Mucosa of descending colon (tissue), 3 donors: Measurements from ENCODE around the gene TULP4. TPM values are rescaled to one million over a fixed set of nuclear protein-coding genes. Genes with fewer than 3 reads are reported as not detected.
"Not testable (repeated sequence)": the region's sequence is repeated elsewhere in the genome, so short reads cannot be mapped to it uniquely, and the experiment has no call there.

Experiments used
- ATAC-seq: fragments of 200-7000 bp; cut with Tn5 transposase; one replicate; pipeline ENCODE4 v1.9.1; 2020; ENCODE audit warnings: mild to moderate bottlenecking, moderate library complexity
- DNase-seq, 3 donors: peaks; one replicate each; pipeline ENCODE4 v3.0.0-alpha.2; 2020
- H3K36me3 ChIP-seq: fragments of 200-600 bp; one replicate; pipeline ENCODE4 v1.8.0; 2021; ENCODE audit warnings: low read depth, mild to moderate bottlenecking
- H3K4me1 ChIP-seq: fragments of 200-600 bp; one replicate; pipeline ENCODE4 v1.8.0; 2021; ENCODE audit warnings: low read depth, mild to moderate bottlenecking
- H3K4me3 ChIP-seq: fragments of 200-600 bp; one replicate; pipeline ENCODE4 v1.8.0; 2021; ENCODE audit warnings: mild to moderate bottlenecking
- H3K9me3 ChIP-seq: fragments of 200-600 bp; one replicate; pipeline ENCODE4 v1.8.0; 2021; ENCODE audit warnings: mild to moderate bottlenecking
- CTCF ChIP-seq: fragments of 200-600 bp; IDR thresholded peaks from one replicate; pipeline ENCODE4 v1.8.0; 2022; ENCODE audit warnings: antibody characterized with exemption, mild to moderate bottlenecking
- intact Hi-C, 2 donors: fragments of 100-400 bp; cut with DNase I in 1 of 2; cut with micrococcal nuclease in 1 of 2; formaldehyde crosslinking; loops; one replicate each; pipeline versions ENCODE4 v1.11.0 to v1.11.1; 2022; cut with DNase I, micrococcal nuclease
- total RNA-seq, 3 donors: library from RNA; stranded (reverse); fragmentation: NEBNext Ultra II Directional in 2 of 3; extraction: Animal tissue kit (Norgen Biotek cat#: 25700) in 2 of 3; gene quantifications; one replicate each; pipeline versions ENCODE4 v1.2.1 to v1.2.4, GENCODE V29; 2021 to 2023
- donor health status: DM: no; HTN: no; CAD: no; lungs with moderate emphysema.
- donor health status: DM: no; HTN: no; CAD: no.
- donor health status: DM: no; HTN: yes; CAD: no.

Gene TULP4
- total RNA-seq, 3 donors from 2014 or later: 70.4 to 122 (median 83.6) TPM

DNA sequence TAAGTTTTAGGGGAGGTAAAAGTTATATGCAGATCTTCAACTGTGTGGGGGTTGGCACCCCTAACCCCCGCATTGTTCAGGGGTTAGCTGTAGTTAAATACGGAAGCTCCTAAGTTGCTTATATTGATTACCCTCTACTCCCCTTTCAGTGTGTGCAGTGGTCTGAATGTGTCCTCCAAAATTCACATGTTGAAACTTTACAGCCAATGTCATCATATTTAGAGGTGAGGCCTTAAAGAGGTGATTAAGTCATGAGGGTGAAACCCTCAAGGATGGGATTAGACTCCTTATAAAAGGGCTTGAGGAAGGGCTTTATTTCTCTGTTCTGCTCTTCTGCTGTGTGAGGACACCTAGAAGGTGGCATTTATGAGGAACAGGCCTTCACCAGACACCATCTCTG lies 22.3 kb downstream of the TULP4 start:
- Histone ChIP-seq H3K36me3 (no peaks in the 10 kb centered on the region), H3K4me3 (no peak overlapping the region), H3K4me1 (peaks cover 9% of the 10 kb centered on the region), H3K9me3 (peaks cover 5% of the 10 kb centered on the region)
- TF ChIP-seq CTCF: no peak
- intact Hi-C loops: no loop called here
- ATAC-seq: no peak
- DNase-seq: no peak

DNA sequence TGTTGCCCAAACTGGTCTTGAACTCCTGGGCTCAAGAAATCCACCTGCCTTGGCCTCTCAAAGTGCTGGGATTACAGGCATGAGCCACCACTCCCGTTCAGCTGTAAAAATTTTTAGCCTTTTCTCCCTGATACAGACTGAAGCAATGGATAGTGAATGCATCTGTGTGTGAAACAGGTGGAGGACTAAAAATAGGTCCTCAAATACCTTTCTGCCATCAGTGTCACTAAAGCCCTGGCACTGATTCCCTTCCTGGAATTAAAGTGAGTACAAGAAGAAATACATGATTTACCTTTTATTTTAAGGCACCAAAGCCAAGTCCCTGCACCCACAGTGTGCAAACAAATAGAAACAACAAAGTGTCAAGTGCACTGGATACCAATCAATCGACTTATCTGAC lies 25.1 kb downstream of the TULP4 start:
- Histone ChIP-seq H3K4me1 (peaks cover 13% of the 10 kb centered on the region), H3K9me3 (peaks cover 5% of the 10 kb centered on the region), H3K36me3 (no peaks in the 10 kb centered on the region), H3K4me3 (no peak overlapping the region)
- intact Hi-C loops: no loop called here
- ATAC-seq (no peak), DNase-seq (no peak)
- TF ChIP-seq CTCF: no peak

- Histone ChIP-seq H3K4me1 (peaks cover 13% of the 10 kb centered on the region), H3K9me3 (no peaks in the 10 kb centered on the region), H3K4me3 (no peak overlapping the region), H3K36me3 (no peaks in the 10 kb centered on the region)
- intact Hi-C loops: no loop called here
- DNase-seq: no peak
- no peak for ATAC-seq
- TF ChIP-seq CTCF: no peak
Measured at GRCh38 chr6:158338311-158339112, 26.2 kb downstream of the TULP4 start.

GRCh38 chr6:158339197-158339596 lies 26.9 kb downstream of the TULP4 start:
- H3K4me3 ChIP-seq, H3K36me3 ChIP-seq, DNase-seq, H3K9me3 ChIP-seq, ATAC-seq, intact Hi-C loops: not testable (repeated sequence)
- peaks cover 13% of the 10 kb centered on the region for H3K4me1 ChIP-seq

DNA sequence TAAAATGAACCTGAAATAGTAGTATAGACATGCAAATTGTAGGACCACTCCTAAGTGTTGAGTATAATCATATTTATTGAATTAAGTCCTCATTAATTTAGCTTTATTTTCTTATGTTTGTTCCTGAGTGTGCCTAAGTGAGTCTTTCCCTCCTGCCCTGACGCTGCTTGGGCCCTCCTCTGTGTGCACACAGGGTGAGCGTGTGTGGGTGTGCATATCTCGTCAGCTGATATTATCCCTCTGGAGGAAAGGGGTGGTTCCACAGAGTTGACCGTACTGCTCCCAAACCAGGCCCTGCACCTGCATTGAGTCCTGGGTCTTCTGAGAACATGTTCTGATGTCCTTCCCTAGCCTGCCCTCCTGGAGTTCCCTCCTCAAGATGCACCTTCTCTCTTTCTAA lies 28.0 kb downstream of the TULP4 start:
- H3K9me3 ChIP-seq: peaks cover under 1% of the 10 kb centered on the region
- H3K36me3 ChIP-seq: no peaks in the 10 kb centered on the region
- H3K4me3 ChIP-seq: no peak overlapping the region
- DNase-seq: no peak
- intact Hi-C loops: no loop called here
- no peak for ATAC-seq
- TF ChIP-seq CTCF: no peak
- H3K4me1 ChIP-seq: peaks cover 13% of the 10 kb centered on the region

GRCh38 chr6:158344534-158344933 lies 32.3 kb downstream of the TULP4 start:
- H3K9me3 ChIP-seq: peaks cover 12% of the 10 kb centered on the region
- ATAC-seq: no peak
- intact Hi-C loops: no loop called here
- H3K4me3 ChIP-seq: no peak overlapping the region
- H3K4me1 ChIP-seq: peaks cover 4% of the 10 kb centered on the region
- TF ChIP-seq CTCF: no peak
- H3K36me3 ChIP-seq: no peaks in the 10 kb centered on the region
- DNase-seq: no peak

GRCh38 chr6:158345444-158345843 lies 33.2 kb downstream of the TULP4 start:
- H3K4me1 ChIP-seq, H3K4me3 ChIP-seq, ATAC-seq, intact Hi-C loops, DNase-seq, H3K36me3 ChIP-seq: not testable (repeated sequence)
- H3K9me3 ChIP-seq: peaks cover 12% of the 10 kb centered on the region
